HEK293T (cell line): ENCODE measurements around the gene GRID1.

ENCODE experiments used
- CTCF ChIA-PET: fragments of 350-600 bp; formaldehyde crosslinking; extraction: SDS; loops from one replicate; lab custom pipeline; 2021; ENCODE audit warnings: antibody characterized with exemption, inconsistent platforms; lab: Yijun Ruan, JAX
- POLR2A ChIA-PET: fragments of 350-600 bp; formaldehyde crosslinking; extraction: SDS; loops from one replicate; lab custom pipeline; 2020; ENCODE audit warnings: antibody characterized with exemption, inconsistent platforms; lab: Yijun Ruan, JAX
- DNase-seq: peaks from one replicate; pipeline ENCODE4 v3.0.0; 2012; ENCODE audit warnings: mixed read lengths; ENCODE audit errors: extremely low spot score
- ARNT ChIP-seq: fragments of 450-650 bp; IDR thresholded peaks from 2 replicates; pipeline ENCODE4 v1.6.1; 2017; ENCODE audit warnings: mild to moderate bottlenecking
- BHLHE40 ChIP-seq: fragments of 450-650 bp; IDR thresholded peaks from 2 replicates; pipeline ENCODE4 v1.6.1; 2016; ENCODE audit warnings: mild to moderate bottlenecking, moderate library complexity, borderline replicate concordance
- CTBP1 ChIP-seq: fragments of 450-650 bp; IDR thresholded peaks from 2 replicates; pipeline ENCODE4 v1.6.1; 2016; ENCODE audit warnings: borderline replicate concordance
- ELF4 ChIP-seq: fragments of 450-650 bp; IDR thresholded peaks from 2 replicates; pipeline ENCODE4 v1.6.1; 2017; ENCODE audit warnings: antibody characterized with exemption
- FOXA1 ChIP-seq: fragments of 450-650 bp; IDR thresholded peaks from 2 replicates; pipeline ENCODE4 v1.6.1; 2016; ENCODE audit warnings: mild to moderate bottlenecking
- FOXK2 ChIP-seq: fragments of 450-650 bp; IDR thresholded peaks from 2 replicates; pipeline ENCODE4 v1.6.1; 2016; ENCODE audit warnings: mild to moderate bottlenecking
- FOXM1 ChIP-seq: fragments of 450-650 bp; IDR thresholded peaks from 2 replicates; pipeline ENCODE4 v1.6.1; 2017; ENCODE audit warnings: mild to moderate bottlenecking, borderline replicate concordance
- HDGF ChIP-seq: fragments of 450-650 bp; IDR thresholded peaks from 2 replicates; pipeline ENCODE4 v1.6.1; 2017; ENCODE audit warnings: antibody characterized with exemption, borderline replicate concordance
- L3MBTL2 ChIP-seq: fragments of 450-650 bp; conservative IDR thresholded peaks from 2 replicates; pipeline ENCODE4 v1.6.1; 2016; ENCODE audit warnings: mild to moderate bottlenecking
- LEF1 ChIP-seq: fragments of 450-650 bp; IDR thresholded peaks from 2 replicates; pipeline ENCODE4 v1.6.1; 2017; ENCODE audit warnings: mild to moderate bottlenecking, borderline replicate concordance
- NFRKB ChIP-seq: fragments of 450-650 bp; IDR thresholded peaks from 2 replicates; pipeline ENCODE4 v1.6.1; 2016; ENCODE audit warnings: mild to moderate bottlenecking, moderate library complexity
- SP1 ChIP-seq: fragments of 450-650 bp; IDR thresholded peaks from 2 replicates; pipeline ENCODE4 v1.6.1; 2017
- SUZ12 ChIP-seq: fragments of 450-650 bp; IDR thresholded peaks from 2 replicates; pipeline ENCODE4 v1.6.1; 2016; ENCODE audit warnings: mild to moderate bottlenecking
- TARDBP ChIP-seq: fragments of 450-650 bp; IDR thresholded peaks from 2 replicates; pipeline ENCODE4 v1.6.1; 2016
- ZNF384 ChIP-seq: fragments of 450-650 bp; IDR thresholded peaks from 2 replicates; pipeline ENCODE4 v1.6.1; 2016
- TF ChIP-seq, protein P1 (sequence below): fragments of 450-650 bp; IDR thresholded peaks from 2 replicates; pipeline ENCODE4 v1.6.1; 2016

Gene GRID1

GRCh38 chr10:86267286-86268195, 99.1 kb downstream of the GRID1 start:
- no peak for DNase-seq
- TF ChIP-seq LEF1 (no peak), HDGF (no peak), ARNT (no peak), FOXK2 (no peak), ELF4 (no peak), FOXM1 (no peak), BHLHE40 (no peak), SP1 (no peak), ZNF384 (no peak), SUZ12 (no peak), NFRKB (no peak), TARDBP (no peak), CTBP1 (no peak), FOXA1 (no peak), L3MBTL2 (no peak)
- TF ChIP-seq, protein P1, sequence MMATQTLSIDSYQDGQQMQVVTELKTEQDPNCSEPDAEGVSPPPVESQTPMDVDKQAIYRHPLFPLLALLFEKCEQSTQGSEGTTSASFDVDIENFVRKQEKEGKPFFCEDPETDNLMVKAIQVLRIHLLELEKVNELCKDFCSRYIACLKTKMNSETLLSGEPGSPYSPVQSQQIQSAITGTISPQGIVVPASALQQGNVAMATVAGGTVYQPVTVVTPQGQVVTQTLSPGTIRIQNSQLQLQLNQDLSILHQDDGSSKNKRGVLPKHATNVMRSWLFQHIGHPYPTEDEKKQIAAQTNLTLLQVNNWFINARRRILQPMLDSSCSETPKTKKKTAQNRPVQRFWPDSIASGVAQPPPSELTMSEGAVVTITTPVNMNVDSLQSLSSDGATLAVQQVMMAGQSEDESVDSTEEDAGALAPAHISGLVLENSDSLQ = no peak
- ChIA-PET POLR2A (no interaction called here), CTCF (no interaction called here)

DNA sequence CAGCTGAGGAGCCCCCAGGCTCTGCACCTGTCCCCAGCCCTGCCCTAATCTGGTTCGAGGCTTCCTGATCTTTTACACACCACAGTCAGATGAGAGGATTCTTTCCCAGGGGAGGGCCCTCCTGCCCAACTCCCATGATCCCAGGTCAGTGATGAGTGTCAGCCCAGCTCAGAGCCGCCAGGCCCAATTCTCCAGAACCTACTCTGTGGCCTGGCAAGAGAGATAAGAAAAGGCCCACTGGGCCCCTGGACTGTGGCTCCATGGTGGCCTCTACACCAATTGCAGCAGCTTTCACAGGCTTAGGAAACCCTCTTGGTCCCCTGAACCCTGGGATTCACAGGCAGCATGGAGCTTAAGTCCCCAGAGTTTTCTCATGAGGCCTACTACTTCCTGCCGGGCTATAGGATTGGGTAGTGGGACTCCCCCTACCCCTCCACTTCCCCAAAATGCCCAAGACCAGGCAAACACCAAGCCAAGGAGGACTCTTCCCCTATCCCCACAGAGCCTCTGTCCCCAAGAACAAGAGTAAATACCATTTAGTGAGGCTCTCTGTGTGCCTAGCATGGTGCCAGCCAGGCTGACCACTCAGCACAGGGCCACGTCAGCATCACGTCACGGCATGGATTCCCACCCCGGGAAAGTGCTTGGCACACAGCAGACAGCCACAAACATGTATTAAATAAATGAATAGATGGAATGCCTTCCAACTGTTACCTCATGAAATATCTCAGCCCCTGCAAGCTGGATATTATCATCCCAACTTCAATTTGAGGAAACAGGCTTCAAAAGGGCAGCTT, 100.0 kb downstream of the GRID1 start:
- TF ChIP-seq SUZ12 (no peak), ZNF384 (no peak), HDGF (no peak), FOXA1 (no peak), ARNT (no peak), FOXM1 (no peak)
- TF ChIP-seq, protein P1 = no peak
- ChIA-PET CTCF (no interaction called here), POLR2A (no interaction called here)
- no peak for DNase-seq

DNA sequence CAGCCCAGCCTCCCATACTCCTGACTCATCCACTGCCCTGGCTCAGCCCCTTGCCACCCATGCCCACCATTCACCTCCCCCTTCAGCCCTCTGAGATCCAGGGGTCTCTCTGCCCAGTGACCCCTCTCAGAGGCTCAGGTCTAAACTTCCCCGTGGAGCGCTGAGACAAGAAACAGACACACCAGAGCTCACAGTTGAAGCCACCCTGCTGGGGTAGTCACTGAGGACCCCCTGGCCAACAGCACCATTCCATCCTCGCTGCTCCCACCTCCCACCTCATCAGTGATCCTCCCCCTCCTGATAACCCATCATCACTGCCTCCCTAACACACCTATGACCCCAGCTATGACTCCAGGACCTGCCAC, 100.7 kb downstream of the GRID1 start:
- ChIA-PET POLR2A (no interaction called here), CTCF (no interaction called here)
- TF ChIP-seq, protein P1 = no peak
- TF ChIP-seq HDGF (no peak), ELF4 (no peak), ARNT (no peak), NFRKB (no peak), ZNF384 (no peak), FOXA1 (no peak), FOXK2 (no peak), SUZ12 (no peak), BHLHE40 (no peak), SP1 (no peak), TARDBP (no peak), CTBP1 (no peak), FOXM1 (no peak), L3MBTL2 (no peak), LEF1 (no peak)
- DNase-seq = no peak

- TF ChIP-seq SP1 (no peak), FOXM1 (no peak), L3MBTL2 (no peak), FOXK2 (no peak), ARNT (no peak), FOXA1 (no peak), CTBP1 (no peak), ELF4 (no peak), NFRKB (no peak), ZNF384 (no peak), SUZ12 (no peak), HDGF (no peak), TARDBP (no peak), BHLHE40 (no peak)
- TF ChIP-seq, protein P1 = no peak
- ChIA-PET CTCF (no interaction called here), POLR2A (no interaction called here)
- no peak for DNase-seq
Observed at GRCh38 chr10:86265236-86265894, 101.2 kb downstream of the GRID1 start.
